Activated T-cell treated with anti-CD3 and anti-CD28 coated beads, Interleukin-2, amount 50 U/mL, for 24 hours (primary cell): ENCODE measurements around the gene TRIP4.
"Not testable (repeated sequence)": the region's sequence is repeated elsewhere in the genome, so short reads cannot be mapped to it uniquely, and the experiment has no call there.

Experiments used
- DNase-seq: peaks from one replicate; pipeline ENCODE4 v3.0.0-alpha.2; 2020
- H3K27ac Mint-ChIP-seq: 2 replicates; pipeline ENCODE4 v1.8.0; 2020; ENCODE audit warnings: mild to moderate bottlenecking, mixed read lengths
- H3K27me3 Mint-ChIP-seq: 2 replicates; pipeline ENCODE4 v1.8.0; 2020; ENCODE audit warnings: mixed read lengths
- H3K36me3 Mint-ChIP-seq: 2 replicates; pipeline ENCODE4 v1.8.0; 2020; ENCODE audit warnings: low read depth, mixed read lengths
- H3K4me1 Mint-ChIP-seq: 2 replicates; pipeline ENCODE4 v1.8.0; 2020; ENCODE audit warnings: low read depth, mixed read lengths
- H3K4me3 Mint-ChIP-seq: 2 replicates; pipeline ENCODE4 v1.8.0; 2020; ENCODE audit warnings: mild to moderate bottlenecking, moderate library complexity, mixed read lengths
- H3K9me3 Mint-ChIP-seq: 2 replicates; pipeline ENCODE4 v1.8.0; 2020; ENCODE audit warnings: mixed read lengths

The TRIP4 gene

DNA sequence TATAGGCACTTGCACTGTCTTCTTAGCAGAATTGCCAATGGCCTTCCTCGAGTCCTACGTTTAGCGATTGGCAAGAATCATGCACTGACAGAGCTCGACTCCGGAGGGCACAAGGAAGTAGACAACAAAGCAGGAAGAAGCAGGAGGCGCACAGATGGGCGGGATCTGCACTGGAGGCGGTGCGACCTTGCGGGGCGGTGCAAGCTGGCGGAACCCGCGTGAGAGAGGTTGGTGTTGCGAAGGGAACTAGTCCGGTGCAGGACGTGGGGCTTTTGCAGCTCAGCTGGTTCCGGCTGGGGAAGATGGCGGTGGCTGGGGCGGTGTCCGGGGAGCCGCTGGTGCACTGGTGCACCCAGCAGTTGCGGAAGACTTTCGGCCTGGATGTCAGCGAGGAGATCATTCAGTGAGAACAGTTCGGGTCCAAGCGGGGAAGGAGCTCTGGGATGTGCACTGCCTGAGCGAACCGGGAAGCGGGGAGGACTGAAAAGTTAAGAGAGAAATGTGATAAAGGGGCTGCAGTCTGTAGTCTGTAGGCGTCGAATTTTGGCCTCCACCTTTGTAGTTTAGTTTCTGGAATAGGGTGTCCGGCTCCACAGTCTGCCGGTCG lies at the start of gene TRIP4:
TSS of gene TRIP4 (plus strand) at position 275 of the 607 bp plus-strand sequence. CDS start at position 303, 28 bp downstream.
- H3K27ac Mint-ChIP-seq: peak within 1 kb of the TSS; percentile 94
- H3K9me3 Mint-ChIP-seq: no peaks in the 10 kb centered on the region
- no peaks in the 10 kb centered on the region for H3K27me3 Mint-ChIP-seq
- H3K4me3 Mint-ChIP-seq: peak within 1 kb of the TSS; percentile 96
- peaks cover 25% of the 10 kb centered on the region for H3K4me1 Mint-ChIP-seq
- DNase-seq: peak; percentile 97
- peaks cover 19% of the 10 kb centered on the region for H3K36me3 Mint-ChIP-seq

DNA sequence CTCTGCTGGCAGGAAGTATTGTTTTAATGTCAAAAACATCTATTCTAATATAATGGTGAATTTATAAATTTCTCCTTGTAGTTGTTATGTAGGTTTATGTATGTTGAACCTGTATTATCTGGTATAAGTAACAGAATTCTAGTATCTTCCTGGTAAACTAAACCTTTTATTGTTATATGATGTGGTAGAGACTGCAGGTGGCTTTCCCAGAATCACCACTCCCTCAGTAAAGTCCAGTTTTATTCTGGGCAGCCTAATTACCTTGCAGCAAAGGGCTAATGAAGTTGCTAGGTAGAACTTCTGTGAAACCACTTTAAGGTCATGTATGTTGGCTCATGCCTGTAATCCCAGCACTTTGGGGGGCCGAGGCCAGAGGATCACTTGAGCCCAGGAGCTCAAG lies 47.3 kb upstream of the TRIP4 start:
- Mint-ChIP-seq H3K36me3 (peaks cover 44% of the 10 kb centered on the region), H3K4me1 (peaks cover 30% of the 10 kb centered on the region), H3K9me3 (no peaks in the 10 kb centered on the region), H3K4me3 (no peak overlapping the region), H3K27ac (no peak overlapping the region), H3K27me3 (no peaks in the 10 kb centered on the region)
- no peak for DNase-seq

DNA sequence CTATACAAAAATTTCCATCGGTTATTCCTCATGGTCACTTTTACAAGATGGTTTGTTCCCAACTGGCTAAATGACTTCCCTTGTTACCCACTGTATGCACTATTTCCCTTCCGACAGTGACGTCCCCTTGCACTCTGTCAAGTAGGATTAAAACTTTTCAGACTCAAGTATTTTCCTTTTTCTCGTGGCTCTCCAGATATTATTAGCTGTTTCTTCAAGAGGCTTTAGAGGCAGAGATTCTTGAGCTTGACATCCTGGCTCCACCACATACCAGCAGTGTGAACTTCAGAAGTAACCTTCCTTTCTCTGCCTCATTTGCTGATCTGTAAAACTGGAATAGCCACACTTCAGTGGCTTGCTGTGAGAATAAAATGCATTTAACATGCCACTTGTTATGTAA lies 45.7 kb upstream of the TRIP4 start:
- H3K4me1 Mint-ChIP-seq: peaks cover 23% of the 10 kb centered on the region
- H3K9me3 Mint-ChIP-seq: no peaks in the 10 kb centered on the region
- no peak for DNase-seq
- peaks cover 51% of the 10 kb centered on the region for H3K36me3 Mint-ChIP-seq
- H3K27me3 Mint-ChIP-seq: no peaks in the 10 kb centered on the region
- no peak overlapping the region for H3K4me3 Mint-ChIP-seq
- no peak overlapping the region for H3K27ac Mint-ChIP-seq

DNA sequence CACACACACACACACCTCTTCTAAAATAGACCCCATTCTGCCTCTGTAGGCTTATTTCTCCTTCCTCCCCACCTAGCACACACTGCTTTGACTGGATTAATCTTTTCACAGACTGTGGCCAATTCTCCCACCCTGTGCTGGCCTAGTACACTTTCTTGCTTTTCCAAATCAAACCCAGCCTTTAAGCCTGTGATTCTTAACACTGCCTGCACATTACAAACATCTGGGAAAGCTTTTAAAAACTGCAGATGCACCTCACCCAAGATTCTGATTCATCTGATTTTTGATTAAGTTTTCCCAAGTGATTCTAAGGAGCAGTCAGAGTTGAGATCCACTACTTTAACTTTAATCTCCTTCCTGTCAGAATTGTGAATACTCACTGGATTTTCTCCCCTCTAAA lies 44.4 kb upstream of the TRIP4 start:
- no peaks in the 10 kb centered on the region for H3K9me3 Mint-ChIP-seq
- DNase-seq: no peak
- no peak overlapping the region for H3K27ac Mint-ChIP-seq
- H3K36me3 Mint-ChIP-seq: peaks cover 61% of the 10 kb centered on the region
- no peak overlapping the region for H3K4me3 Mint-ChIP-seq
- H3K4me1 Mint-ChIP-seq: peaks cover 23% of the 10 kb centered on the region
- H3K27me3 Mint-ChIP-seq: no peaks in the 10 kb centered on the region

DNA sequence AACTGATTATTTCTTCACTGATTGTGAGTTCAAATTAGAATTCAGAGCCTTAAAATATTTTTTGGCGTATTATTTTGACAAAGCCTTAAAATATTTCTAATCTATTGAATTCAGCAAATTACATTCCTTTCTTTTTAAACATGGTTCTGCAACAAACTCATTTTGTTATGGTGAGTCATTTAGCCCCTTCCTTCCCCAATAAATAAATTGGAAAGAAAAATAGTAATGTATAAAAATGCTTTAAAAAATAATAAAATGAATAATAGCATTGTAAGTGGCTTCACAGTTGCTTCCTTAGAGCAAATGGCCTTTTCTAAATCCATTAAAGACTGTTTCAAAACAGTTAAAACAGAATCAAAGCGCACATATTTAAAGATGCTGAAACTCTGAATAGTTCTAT lies 43.8 kb upstream of the TRIP4 start:
- Mint-ChIP-seq H3K27me3 (no peaks in the 10 kb centered on the region), H3K4me1 (peaks cover 23% of the 10 kb centered on the region), H3K4me3 (no peak overlapping the region), H3K27ac (no peak overlapping the region), H3K36me3 (peaks cover 62% of the 10 kb centered on the region), H3K9me3 (no peaks in the 10 kb centered on the region)
- no peak for DNase-seq

DNA sequence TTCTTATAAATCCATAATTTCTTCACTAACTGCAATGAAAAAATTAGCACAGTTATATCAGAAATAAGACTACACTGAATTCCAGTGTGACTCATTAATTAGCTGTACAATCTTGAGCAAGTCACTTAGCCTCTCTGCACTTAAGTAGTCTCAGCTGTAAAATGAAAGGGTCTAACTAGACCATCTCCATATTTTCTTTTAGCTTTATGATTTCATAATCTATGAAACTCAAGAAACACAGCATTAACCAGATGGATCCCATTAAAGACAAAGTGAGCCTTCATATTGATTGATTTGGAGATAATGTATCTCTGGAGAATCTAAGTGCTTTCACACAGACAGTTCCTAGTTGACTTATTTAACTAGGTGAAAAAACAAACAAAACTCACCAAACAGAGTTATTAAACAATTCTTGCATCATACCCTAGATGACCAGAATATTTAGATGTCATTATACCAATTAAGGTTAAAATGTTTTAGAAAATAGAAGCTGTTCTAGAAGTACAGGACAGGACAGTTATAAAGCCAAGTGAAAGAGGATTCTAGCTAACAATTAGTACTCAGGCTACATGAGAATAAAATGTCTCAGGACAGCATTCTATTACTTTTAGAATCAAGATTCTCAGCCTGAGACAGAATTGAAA lies 42.9 kb upstream of the TRIP4 start:
- Mint-ChIP-seq H3K27me3 (no peaks in the 10 kb centered on the region), H3K27ac (no peak overlapping the region), H3K36me3 (peaks cover 62% of the 10 kb centered on the region), H3K9me3 (no peaks in the 10 kb centered on the region), H3K4me1 (peaks cover 28% of the 10 kb centered on the region), H3K4me3 (no peak overlapping the region)
- DNase-seq: no peak

DNA sequence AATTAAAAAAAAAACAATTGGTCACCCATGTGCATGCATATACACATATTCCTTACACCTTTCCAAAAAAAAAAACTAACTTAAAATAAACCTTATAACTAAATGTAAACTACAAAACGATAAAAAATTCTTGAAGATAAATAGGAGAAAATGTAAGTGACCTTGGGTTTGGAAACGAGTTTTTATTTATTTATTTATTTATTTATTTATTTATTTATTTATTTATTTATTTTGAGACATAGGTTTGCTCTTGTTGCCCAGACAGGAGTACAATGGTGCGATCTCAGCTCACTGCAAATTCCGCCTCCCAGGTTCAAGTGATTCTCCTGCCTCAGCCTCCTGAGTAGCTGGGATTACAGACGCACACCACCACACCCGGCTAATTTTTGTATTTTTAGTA lies 41.4 kb upstream of the TRIP4 start:
- Mint-ChIP-seq H3K36me3 (peaks cover 60% of the 10 kb centered on the region), H3K4me1 (peaks cover 32% of the 10 kb centered on the region)
- H3K4me3 Mint-ChIP-seq, H3K27me3 Mint-ChIP-seq, H3K27ac Mint-ChIP-seq, H3K9me3 Mint-ChIP-seq, DNase-seq: not testable (repeated sequence)

DNA sequence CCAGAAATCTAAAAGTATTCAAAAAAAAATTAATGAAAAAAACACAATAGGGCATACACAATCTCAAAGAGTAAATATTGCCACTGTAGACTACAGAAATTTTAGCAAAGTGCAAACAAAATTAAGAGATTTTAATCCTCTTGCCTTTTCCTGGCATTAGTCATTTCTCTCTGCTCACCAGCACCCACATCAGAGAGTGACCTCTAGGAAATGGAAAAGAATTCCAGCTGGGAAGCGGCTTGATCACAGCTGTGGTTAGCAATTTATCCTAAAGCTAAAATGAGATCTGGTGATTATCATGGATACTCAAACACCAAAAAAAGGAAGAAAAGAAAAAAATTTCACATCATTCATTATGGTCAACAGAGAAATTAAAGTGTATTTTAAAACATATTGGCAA lies 39.2 kb upstream of the TRIP4 start:
- peaks cover 28% of the 10 kb centered on the region for H3K4me1 Mint-ChIP-seq
- no peaks in the 10 kb centered on the region for H3K27me3 Mint-ChIP-seq
- H3K9me3 Mint-ChIP-seq: no peaks in the 10 kb centered on the region
- DNase-seq: no peak
- H3K36me3 Mint-ChIP-seq: peaks cover 47% of the 10 kb centered on the region
- no peak overlapping the region for H3K27ac Mint-ChIP-seq
- H3K4me3 Mint-ChIP-seq: no peak overlapping the region

DNA sequence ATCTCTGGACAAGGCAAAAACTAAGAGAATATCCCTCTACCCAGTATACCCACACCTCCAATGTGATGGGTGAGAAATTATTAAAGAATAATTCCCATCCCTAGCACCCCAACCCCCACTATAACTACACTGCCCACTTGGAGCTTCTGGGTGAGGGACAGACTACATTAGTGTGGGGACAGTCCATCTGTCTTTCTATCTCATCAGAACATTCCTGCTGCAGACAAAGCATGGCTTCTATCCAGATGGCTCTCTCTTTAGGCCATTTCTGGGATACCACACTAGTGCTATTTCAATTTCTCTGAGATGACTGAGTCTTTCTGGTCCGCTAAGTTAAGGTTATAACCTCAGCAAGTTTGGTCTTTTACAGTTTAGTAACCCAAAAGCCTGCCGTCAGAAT lies 38.3 kb upstream of the TRIP4 start:
- Mint-ChIP-seq H3K9me3 (no peaks in the 10 kb centered on the region), H3K36me3 (peaks cover 47% of the 10 kb centered on the region), H3K27me3 (no peaks in the 10 kb centered on the region), H3K27ac (no peak overlapping the region), H3K4me3 (no peak overlapping the region), H3K4me1 (peaks cover 26% of the 10 kb centered on the region)
- no peak for DNase-seq

DNA sequence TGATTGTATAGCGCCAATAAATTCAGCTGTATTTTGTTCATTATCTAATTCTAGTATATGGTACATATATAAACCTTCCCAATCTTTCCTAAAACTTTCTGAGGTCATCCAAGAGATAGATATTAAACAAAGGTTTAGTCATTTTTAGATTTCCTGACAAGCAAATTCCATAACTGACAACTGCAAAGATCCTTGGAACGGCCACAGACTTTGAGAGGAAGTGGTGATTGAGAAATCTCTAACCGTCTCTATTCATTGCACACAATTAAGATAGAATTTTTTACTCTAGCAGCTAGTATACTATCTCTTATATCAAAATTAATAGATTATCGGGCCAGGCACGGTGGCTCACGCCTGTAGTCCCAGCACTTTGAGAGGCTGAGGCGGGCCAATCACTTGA lies 36.4 kb upstream of the TRIP4 start:
- Mint-ChIP-seq H3K4me1 (peaks cover 24% of the 10 kb centered on the region), H3K4me3 (no peak overlapping the region), H3K27ac (no peak overlapping the region), H3K9me3 (no peaks in the 10 kb centered on the region), H3K36me3 (peaks cover 56% of the 10 kb centered on the region), H3K27me3 (no peaks in the 10 kb centered on the region)
- no peak for DNase-seq

DNA sequence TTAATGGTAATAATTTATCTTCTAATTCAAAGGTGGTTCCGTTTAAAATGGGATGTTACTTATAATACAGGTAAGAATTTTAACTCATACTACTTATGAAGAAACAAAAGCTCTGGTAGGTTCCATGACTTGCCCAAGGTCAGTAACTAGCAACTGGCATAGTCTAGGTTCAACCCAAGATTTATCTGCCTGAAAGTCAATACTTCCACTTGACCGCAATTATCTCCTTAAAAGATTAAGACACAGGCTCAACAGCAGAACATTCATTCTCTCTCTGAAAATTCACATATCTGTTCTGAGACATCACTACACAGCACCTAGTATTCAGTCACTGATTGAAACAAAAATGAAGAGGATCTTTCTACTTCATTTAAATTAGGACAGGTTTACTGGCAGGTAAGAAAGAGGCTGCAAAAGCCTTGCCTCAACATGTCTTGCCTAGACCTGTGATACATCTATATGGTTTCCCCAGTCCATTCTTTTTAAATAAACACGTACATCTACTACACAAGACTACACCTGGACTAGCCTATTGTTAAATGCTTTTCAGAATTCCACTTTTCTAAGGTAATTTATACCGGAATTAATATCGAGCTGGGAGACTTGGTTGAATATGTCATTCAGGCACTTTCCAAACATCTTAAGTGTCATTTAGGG lies 32.8 kb upstream of the TRIP4 start:
- Mint-ChIP-seq H3K9me3 (no peaks in the 10 kb centered on the region), H3K27ac (peak overlapping the region; percentile 96), H3K4me3 (peak overlapping the region; percentile 95), H3K36me3 (peaks cover 29% of the 10 kb centered on the region), H3K4me1 (peaks cover 22% of the 10 kb centered on the region), H3K27me3 (no peaks in the 10 kb centered on the region)
- no peak for DNase-seq

DNA sequence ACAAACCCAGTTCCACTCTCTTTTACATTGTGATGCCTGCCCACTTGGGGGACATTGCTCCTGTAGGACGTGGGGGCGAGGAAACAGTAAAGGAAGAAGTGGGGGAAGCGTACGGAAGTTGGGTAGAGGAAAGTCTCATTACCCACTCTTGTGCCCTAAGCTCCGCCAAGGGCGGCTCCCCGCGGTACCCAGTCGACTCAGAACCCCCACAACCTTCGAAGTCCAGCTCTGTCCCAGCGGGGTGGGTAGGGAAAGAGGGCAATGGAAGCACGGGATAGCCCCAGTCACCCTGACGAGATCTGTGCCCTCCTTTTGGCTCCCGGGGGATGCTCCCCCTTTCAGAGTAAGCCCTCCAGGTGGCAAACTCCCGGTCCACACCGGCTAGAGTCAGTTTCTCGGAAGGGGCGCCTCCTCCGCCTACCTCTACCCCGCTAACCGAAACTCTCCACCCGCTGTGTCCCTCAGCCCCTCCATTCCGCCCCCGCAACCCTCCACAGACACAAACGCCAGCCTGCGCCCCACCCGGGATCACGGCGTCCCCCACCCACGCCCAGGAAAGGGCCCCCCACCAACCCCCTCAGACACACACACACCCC lies 32.2 kb upstream of the TRIP4 start:
- Mint-ChIP-seq H3K27ac (peak overlapping the region; percentile 96), H3K27me3 (no peaks in the 10 kb centered on the region), H3K4me1 (peaks cover 22% of the 10 kb centered on the region), H3K4me3 (peak overlapping the region; percentile 95), H3K36me3 (peaks cover 32% of the 10 kb centered on the region), H3K9me3 (no peaks in the 10 kb centered on the region)
- DNase-seq: no peak

DNA sequence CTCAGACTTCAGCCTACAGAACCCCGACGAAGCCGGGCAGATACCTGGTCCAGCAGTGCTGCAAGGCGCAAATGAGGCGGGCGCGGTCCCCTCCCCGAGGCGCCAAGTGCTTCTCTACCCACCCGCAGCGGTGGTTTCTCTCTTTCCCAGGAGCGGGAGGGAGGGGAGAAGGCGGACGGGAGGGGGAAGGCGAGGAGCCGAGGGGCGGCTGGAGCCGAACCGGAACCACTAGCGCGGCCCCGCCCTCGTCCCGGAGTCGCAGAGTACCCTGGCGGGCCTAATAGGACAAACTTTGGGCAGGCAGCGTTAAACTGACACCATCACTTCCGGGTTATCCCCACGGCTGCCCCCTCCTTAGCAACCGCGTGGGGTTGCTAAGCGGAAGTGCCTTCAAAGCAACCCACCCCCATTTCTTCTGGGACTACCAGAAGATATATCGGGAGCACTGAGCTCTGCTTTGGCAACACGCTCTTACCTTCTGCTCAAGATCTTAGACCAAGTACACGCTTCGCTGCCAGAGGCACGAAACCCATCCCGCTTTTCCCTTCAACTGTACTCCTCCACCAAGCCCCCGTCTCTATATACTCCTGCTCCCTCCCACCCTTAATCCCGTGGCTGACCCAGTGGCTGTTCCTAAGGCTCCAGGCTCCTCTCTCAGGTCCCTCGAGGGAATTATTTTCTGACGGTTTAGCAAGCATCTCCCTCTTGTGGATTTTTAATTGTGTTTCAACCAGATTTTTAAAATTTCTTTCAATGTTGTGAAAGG lies 31.5 kb upstream of the TRIP4 start, which contains the start of gene CSNK1G1:
TSS of gene CSNK1G1 (minus strand) at position 230 of the 766 bp plus-strand sequence. CDS start 55,674 bp downstream, outside the sequence.
- Mint-ChIP-seq H3K36me3 (peaks cover 28% of the 10 kb centered on the region), H3K27me3 (no peaks in the 10 kb centered on the region), H3K27ac (peak within 1 kb of the TSS; percentile 96), H3K9me3 (no peaks in the 10 kb centered on the region), H3K4me1 (peaks cover 19% of the 10 kb centered on the region), H3K4me3 (peak within 1 kb of the TSS; percentile 95)
- peak; percentile 92 for DNase-seq

DNA sequence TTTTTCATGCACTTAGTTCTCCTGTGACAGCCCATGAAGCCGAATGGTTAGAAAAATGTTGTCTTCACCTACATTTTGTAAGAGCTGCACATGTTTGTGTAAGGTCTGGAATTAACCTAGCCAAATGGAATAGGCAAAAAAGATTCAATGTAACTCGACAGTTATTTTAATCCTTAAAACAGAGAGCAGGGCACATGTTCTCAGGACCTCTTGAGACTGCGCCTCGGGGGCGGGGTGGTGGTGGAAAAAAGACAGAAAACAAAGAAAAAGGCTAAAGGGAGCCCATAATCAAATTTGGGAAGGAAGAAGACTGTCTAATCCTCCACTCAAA lies 31.0 kb upstream of the TRIP4 start:
- peaks cover 31% of the 10 kb centered on the region for H3K36me3 Mint-ChIP-seq
- H3K4me3 Mint-ChIP-seq: peak overlapping the region; percentile 95
- no peak for DNase-seq
- H3K27ac Mint-ChIP-seq: peak overlapping the region; percentile 96
- H3K4me1 Mint-ChIP-seq: peaks cover 17% of the 10 kb centered on the region
- no peaks in the 10 kb centered on the region for H3K27me3 Mint-ChIP-seq
- H3K9me3 Mint-ChIP-seq: no peaks in the 10 kb centered on the region
